ENCODE data around the gene KDM4F.

The KDM4F gene

DNA sequence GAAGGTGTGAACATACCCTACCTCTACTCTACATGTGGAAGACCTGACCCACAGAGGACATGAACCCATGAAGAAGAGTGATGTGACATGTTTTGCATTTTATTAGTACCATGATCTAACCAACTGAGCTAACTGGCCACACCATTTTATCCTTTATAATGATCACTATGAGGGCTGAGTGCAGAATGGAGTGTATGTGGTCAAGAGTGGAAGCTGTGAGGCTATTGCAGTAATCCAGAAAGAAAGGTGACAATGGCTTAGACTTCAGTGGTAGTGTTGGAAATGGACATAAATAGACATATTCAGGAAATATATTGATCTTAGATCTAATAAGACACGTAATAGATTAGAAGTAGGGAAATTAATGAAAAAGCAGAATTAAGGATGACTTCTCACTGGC is 21.2 kb downstream of the KDM4F start:
- Histone ChIP-seq H3K4me3 (ENCODE audit: low read depth, low read length) (no peak overlapping the region), H3K36me3 (ENCODE audit: control insufficient read depth in 2 of 2, insufficient read depth in 1 of 2, low read length in 2 of 2) (peaks cover 0 to 4% of the 10 kb centered on the region in 2 experiments; a peak in 1 of 3 replicates), H3K27ac (ENCODE audit: extremely low read depth, low read depth, low read length) (no peak overlapping the region), H3K9me3 (ENCODE audit: control insufficient read depth, insufficient read depth, low read depth, low read length) (no peaks in the 10 kb centered on the region), H3K4me1 (ENCODE audit: control insufficient read depth, insufficient read depth, low read length) (no peaks in the 10 kb centered on the region; the same call in 1 of the 2 replicates)
- no peak for TF ChIP-seq KLF10 (tag by site-specific recombination; IDR thresholded peaks at IDR 0.05)
- no peak for TF ChIP-seq ZNF19 (tag by site-specific recombination; IDR thresholded peaks at IDR 0.05; ENCODE audit: low read depth)
- TF ChIP-seq, protein P1, sequence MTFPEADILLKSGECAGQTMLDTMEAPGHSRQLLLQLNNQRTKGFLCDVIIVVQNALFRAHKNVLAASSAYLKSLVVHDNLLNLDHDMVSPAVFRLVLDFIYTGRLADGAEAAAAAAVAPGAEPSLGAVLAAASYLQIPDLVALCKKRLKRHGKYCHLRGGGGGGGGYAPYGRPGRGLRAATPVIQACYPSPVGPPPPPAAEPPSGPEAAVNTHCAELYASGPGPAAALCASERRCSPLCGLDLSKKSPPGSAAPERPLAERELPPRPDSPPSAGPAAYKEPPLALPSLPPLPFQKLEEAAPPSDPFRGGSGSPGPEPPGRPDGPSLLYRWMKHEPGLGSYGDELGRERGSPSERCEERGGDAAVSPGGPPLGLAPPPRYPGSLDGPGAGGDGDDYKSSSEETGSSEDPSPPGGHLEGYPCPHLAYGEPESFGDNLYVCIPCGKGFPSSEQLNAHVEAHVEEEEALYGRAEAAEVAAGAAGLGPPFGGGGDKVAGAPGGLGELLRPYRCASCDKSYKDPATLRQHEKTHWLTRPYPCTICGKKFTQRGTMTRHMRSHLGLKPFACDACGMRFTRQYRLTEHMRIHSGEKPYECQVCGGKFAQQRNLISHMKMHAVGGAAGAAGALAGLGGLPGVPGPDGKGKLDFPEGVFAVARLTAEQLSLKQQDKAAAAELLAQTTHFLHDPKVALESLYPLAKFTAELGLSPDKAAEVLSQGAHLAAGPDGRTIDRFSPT (tag by site-specific recombination; IDR thresholded peaks at IDR 0.05): no peak
- TF ChIP-seq, protein P2, sequence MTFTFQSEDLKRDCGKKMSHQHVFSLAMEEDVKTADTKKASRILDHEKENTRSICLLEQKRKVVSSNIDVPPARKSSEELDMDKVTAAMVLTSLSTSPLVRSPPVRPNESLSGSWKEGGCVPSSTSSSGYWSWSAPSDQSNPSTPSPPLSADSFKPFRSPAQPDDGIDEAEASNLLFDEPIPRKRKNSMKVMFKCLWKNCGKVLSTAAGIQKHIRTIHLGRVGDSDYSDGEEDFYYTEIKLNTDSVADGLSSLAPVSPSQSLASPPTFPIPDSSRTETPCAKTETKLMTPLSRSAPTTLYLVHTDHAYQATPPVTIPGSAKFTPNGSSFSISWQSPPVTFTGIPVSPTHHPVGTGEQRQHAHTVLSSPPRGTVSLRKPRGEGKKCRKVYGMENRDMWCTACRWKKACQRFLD (tag by site-specific recombination; IDR thresholded peaks at IDR 0.05): no peak
- TF ChIP-seq ZNF544 (tag by site-specific recombination; IDR thresholded peaks at IDR 0.05): no peak
- TF ChIP-seq HOXC10 (CRISPR knock-in tag; IDR thresholded peaks at IDR 0.05): no peak
- TF ChIP-seq, protein P3, sequence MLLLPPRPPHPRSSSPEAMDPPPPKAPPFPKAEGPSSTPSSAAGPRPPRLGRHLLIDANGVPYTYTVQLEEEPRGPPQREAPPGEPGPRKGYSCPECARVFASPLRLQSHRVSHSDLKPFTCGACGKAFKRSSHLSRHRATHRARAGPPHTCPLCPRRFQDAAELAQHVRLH (tag by site-specific recombination; IDR thresholded peaks at IDR 0.05): no peak
- TF ChIP-seq ZFP69B (tag by site-specific recombination; IDR thresholded peaks at IDR 0.05): no peak
- no peak for TF ChIP-seq MEIS1 (CRISPR knock-in tag; IDR thresholded peaks at IDR 0.05; ENCODE audit: borderline replicate concordance)
- no peak for TF ChIP-seq ZNF560 (tag by site-specific recombination; IDR thresholded peaks at IDR 0.05; ENCODE audit: borderline replicate concordance)
- TF ChIP-seq ZNF37A (tag by site-specific recombination; IDR thresholded peaks at IDR 0.05): no peak
- TF ChIP-seq, protein P4, sequence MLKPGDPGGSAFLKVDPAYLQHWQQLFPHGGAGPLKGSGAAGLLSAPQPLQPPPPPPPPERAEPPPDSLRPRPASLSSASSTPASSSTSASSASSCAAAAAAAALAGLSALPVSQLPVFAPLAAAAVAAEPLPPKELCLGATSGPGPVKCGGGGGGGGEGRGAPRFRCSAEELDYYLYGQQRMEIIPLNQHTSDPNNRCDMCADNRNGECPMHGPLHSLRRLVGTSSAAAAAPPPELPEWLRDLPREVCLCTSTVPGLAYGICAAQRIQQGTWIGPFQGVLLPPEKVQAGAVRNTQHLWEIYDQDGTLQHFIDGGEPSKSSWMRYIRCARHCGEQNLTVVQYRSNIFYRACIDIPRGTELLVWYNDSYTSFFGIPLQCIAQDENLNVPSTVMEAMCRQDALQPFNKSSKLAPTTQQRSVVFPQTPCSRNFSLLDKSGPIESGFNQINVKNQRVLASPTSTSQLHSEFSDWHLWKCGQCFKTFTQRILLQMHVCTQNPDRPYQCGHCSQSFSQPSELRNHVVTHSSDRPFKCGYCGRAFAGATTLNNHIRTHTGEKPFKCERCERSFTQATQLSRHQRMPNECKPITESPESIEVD (tag by site-specific recombination; IDR thresholded peaks at IDR 0.05): no peak
- TF ChIP-seq ZNF623 (tag by site-specific recombination; IDR thresholded peaks at IDR 0.05): no peak
- TF ChIP-seq ZNF501 (tag by site-specific recombination; IDR thresholded peaks at IDR 0.05): no peak
- TF ChIP-seq, protein P5, sequence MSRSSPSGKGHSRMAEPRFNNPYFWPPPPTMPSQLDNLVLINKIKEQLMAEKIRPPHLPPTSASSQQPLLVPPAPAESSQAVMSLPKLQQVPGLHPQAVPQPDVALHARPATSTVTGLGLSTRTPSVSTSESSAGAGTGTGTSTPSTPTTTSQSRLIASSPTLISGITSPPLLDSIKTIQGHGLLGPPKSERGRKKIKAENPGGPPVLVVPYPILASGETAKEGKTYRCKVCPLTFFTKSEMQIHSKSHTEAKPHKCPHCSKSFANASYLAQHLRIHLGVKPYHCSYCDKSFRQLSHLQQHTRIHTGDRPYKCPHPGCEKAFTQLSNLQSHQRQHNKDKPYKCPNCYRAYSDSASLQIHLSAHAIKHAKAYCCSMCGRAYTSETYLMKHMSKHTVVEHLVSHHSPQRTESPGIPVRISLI (tag by site-specific recombination; IDR thresholded peaks at IDR 0.05): no peak
- no peak for TF ChIP-seq ZNF394 (tag by site-specific recombination; IDR thresholded peaks at IDR 0.05; ENCODE audit: borderline replicate concordance)
- TF ChIP-seq YY1 (tag by site-specific recombination; IDR thresholded peaks at IDR 0.05): no peak
- CTCF ChIA-PET: interaction anchor here (0.6 to 10.7 kb wide), 19 partner anchors 9 to 695 kb away, joined by 3 to 63 read pairs (median 5); partner anchors contain the start of gene ENDOD1
- POLR2A ChIA-PET: interaction anchor here (0.6 kb wide), 1 partner anchor 295 kb away, joined by 5 read pairs; no protein-coding TSS in a partner anchor

DNA sequence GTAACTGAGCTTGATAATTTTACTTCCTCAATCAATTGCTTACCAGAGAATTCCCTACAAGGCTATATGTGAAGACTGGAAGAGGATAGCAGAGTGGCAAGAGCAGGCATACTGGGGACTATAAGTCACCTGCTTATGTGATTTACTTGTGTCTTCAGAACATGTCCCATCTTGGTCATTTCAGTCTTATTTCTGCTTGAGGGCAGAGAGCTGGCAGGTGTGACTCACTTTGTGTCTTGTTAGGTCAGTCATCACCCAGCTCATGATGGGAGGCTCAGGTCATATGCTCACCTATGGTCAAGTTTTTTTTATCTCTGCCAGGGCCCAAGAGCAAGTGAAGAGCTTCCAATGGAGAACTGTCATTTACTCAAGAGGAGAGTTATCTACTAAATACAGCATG is 23.7 kb downstream of the KDM4F start:
- ChIA-PET POLR2A (no interaction called here), CTCF (interaction anchor here (0.7 to 10.7 kb wide), 5 partner anchors 18 to 224 kb away, joined by 3 to 63 read pairs (median 3); partner anchors contain the start of gene ENDOD1)
- Histone ChIP-seq H3K4me1 (ENCODE audit: control insufficient read depth, insufficient read depth, low read length) (no peaks in the 10 kb centered on the region; the same call in 1 of the 2 replicates), H3K27ac (ENCODE audit: extremely low read depth, low read depth, low read length) (no peak overlapping the region), H3K4me3 (ENCODE audit: low read depth, low read length) (no peak overlapping the region), H3K36me3 (ENCODE audit: control insufficient read depth in 2 of 2, insufficient read depth in 1 of 2, low read length in 2 of 2) (peaks cover 0 to 4% of the 10 kb centered on the region in 2 experiments; a peak in 1 of 3 replicates), H3K9me3 (ENCODE audit: control insufficient read depth, insufficient read depth, low read depth, low read length) (no peaks in the 10 kb centered on the region)
- TF ChIP-seq ZNF544 (tag by site-specific recombination; IDR thresholded peaks at IDR 0.05): no peak
- TF ChIP-seq, protein P6, sequence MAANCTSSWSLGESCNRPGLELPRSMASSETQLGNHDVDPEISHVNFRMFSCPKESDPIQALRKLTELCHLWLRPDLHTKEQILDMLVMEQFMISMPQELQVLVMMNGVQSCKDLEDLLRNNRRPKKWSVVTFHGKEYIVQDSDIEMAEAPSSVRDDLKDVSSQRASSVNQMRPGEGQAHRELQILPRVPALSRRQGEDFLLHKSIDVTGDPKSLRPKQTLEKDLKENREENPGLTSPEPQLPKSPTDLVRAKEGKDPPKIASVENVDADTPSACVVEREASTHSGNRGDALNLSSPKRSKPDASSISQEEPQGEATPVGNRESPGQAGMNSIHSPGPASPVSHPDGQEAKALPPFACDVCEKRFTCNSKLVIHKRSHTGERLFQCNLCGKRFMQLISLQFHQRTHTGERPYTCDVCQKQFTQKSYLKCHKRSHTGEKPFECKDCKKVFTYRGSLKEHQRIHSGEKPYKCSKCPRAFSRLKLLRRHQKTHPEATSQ (tag by site-specific recombination; IDR thresholded peaks at IDR 0.05): no peak
- no peak for TF ChIP-seq ZNF416 (tag by site-specific recombination; IDR thresholded peaks at IDR 0.05)
